ENCODE results near the gene CCDC197.

CCDC197 gene

GRCh38 chr14:93997082-93997481 lies at the start of gene CCDC197:
CCDC197 (plus strand) TSS chr14:93997301; CDS start chr14:93998132, 831 bp downstream.
- peak in 1 of 2 experiments; percentile 44 for DNase-seq

- no peak for DNase-seq
These were observed 47.5 kb upstream of the CCDC197 start for GRCh38 chr14:93949511-93950075.

GRCh38 chr14:93950948-93951634 lies 46.0 kb upstream of the CCDC197 start:
- no peak for DNase-seq

DNA sequence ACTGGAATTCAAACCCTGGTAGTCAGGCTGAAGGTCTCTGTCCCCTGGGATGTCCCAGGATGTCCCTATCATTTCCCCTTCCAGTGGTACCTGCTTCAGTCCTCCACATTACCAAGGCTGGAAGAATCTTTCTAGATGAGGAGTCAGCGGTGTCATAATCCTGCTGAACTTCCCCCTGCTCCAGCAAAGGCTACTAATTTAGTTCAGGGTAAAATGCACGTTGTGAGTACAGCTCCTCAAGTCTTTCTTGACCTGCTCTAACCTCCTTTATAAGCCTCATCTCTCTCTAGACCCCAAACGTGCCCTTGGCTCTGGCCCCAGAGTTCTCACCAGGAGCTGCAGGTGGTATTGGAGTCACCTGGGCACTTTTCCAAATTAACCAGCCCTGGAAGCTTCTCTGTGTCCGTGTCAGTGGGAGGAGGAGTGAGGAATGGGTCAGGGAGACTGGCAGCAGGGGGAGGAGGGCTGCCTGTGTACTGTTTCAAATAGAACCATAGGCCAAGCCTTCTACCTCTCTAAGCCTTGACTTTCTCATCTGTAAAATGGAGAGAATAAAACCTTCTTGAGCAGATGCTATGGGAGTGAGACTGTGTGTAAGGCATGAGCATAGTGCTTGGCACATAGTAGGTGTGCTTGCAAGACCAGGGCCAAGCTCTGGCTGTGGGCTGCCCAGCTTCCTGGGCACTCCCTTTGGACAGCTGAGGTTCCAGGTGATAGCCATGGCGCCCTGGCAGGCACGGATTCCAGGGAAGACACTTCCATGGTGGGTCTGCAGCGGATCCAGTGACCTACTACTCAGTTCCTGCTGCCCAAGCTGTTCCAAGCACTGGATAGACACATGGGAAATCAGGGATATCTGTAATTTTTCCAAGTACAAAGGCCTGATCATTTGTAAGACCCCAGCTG lies 45.2 kb upstream of the CCDC197 start:
- no peak for DNase-seq

DNA sequence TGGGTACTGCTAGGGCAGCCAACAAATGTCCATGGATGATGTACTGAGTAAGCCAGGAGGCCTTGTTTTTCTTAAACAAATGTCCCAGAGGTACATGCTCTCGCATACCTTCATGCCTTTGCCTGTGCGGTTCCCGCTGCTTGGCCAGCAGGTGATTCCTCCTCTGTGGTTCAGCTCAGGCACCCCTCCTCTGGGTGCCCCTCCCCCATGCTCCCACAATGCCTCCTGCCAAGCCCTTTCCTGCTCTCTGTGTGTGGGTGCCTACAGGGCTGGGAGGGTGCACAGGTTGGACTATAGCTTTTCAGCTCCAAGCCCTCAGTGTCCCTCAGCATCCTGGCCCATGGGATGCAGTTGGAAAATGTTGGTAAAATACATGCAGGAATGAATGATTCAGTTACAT lies 44.3 kb upstream of the CCDC197 start:
- no peak for DNase-seq

GRCh38 chr14:93953263-93953662 lies 43.8 kb upstream of the CCDC197 start:
- DNase-seq = no peak

- peak in 1 of 2 experiments; percentile 46 for DNase-seq
These were observed 43.2 kb upstream of the CCDC197 start for GRCh38 chr14:93953739-93954515.

DNA sequence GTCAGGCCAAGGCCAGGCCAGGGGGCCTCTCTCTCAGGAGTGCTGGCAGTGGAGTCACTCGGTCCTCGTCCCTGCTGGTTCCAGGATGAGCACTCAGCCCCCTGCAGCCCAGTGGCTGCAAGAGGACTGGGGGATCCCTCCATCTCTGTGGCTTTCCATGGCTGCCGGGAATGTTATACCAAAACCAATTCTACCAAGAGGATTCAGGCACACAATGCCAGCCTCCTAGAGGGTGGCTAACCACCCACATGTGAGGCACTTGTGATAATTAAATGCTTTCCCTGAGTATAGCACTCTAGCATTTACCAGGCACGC lies 42.6 kb upstream of the CCDC197 start:
- DNase-seq = no peak

DNA sequence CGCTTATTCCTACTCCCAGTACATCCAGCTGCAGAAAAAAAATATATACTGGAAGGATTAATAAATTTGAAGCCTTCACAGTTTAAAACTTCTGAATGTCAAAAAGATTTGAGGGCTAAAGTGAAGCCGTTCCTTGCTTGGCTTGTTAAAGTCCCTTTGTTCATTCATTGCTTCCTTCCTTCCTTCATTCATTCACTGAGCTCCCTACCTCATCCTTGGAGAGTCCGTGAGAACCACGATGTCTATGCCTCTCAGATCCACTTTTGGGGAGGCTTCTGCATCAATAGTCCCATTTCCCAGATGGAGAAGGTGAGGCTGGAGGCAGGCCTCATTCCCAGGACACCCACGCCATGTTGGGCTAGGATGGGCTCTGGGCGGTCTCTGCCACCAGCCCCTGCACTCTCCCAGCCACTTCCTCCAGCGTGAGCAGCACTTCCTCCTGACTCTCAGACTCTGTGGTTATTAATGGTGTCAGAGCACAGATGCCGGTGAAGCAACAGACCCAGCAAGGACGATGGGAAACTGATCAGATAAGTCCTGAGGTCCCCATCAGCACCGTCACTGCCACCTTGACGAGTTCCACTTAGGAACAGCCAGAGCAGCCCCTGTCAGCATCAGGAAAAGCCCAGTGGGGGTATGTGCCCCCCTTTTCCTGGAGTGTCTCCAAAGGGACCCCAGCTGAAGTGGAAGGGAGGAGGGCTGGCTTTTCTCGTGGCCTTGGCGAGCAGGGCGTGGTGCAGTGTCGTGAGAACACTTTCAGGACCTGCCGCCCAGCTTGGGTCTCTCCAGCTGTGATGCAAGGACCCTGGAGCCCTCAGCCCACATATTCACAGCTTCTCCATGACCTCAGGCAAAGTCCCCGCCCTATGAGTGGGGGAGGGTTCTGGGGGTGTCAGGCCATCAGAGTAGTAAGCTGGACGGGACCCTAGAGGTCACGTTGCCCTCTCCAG lies 41.9 kb upstream of the CCDC197 start:
- peak in 1 of 2 experiments; percentile 60 for DNase-seq

DNA sequence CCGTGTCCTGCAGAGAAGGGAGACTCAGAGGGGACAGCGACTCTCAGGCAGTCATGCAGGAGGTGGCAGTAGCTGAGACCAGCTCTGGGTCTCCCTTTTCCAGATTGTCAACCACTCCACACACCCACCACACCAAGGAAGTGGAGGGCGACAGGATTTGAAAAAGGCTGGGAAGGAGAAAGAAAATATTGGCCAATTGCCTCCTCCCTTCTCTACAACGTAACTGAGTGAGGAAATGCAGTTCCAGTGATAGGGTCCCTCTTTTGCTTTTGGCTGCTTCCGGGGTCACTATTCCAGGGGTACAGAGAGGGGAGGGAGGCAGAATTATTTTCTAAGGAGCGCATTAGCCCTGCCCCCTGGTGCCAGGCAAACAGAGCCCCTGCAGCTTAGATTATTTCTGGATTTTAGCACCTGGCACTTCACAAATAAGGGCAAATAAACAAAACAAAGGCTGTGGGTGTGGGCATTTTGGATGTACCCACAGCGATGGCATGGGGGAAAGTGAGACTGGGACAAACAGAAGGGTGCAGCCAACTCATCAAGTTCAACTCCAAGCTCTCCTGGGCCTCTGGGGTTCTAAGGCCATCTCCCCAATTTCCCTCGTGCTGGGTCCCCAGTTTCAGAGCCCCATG lies 41.1 kb upstream of the CCDC197 start:
- no peak for DNase-seq

GRCh38 chr14:93956514-93957332 lies 40.4 kb upstream of the CCDC197 start:
- DNase-seq = peak in 1 of 2 experiments; percentile 35

DNA sequence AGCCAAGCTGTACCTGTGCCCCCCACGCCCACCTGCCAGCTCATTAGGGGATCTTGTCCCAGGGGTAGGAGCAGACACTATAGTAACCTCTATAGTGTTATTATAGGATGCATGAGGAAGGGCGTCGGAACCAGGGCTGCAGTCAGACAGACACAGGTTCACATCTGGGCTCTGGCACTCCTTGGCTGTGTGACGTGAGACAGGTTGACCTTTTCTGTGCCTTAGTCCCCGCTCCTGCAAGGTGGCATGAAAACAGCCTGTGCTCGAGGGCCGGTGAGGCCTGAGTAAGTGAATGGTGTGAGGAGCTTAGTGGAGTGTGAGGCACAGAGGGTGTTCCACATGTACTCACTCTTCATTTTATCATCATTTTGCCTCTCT lies 39.8 kb upstream of the CCDC197 start:
- DNase-seq = peak in 1 of 2 experiments; percentile 36

DNA sequence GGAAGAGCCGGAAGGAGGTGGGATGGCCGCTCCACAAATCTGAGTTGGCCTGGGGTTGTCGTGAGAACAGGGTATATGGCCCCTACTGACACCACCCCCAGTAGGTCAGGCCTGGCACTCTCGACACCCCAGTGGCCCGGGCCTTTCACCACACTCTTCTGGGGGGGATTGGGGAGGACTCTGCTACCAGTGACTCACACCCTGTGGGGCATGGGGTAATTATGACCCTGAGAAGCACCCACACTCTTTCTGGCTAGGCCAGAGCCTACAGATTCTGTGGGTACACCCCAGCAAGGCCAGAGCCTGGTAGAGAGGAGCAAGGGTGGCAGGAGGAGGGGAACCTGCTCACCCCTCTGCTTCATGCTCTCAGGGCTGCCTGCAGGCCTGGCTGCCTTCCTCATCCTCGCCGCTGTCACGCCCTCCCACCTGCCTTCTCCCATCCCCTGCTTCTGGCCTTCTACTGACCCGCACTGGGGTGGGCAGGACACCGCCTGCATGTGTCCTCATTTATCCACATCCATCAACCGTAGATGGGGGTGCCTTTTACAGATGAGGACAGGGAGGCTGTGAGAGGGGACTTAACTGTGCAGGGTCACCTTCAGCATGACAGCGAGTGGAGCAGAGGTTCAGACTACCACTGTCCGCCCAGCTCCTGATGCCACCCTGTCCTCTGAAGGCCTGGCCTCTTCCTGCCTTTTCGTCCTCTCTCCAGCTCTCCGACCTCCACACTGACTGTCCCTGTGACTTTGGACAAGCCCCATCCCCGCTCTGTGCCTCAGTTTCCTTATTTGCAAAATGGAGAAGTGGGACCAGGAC lies 39.1 kb upstream of the CCDC197 start:
- DNase-seq = peak in 1 of 2 experiments; percentile 30

DNA sequence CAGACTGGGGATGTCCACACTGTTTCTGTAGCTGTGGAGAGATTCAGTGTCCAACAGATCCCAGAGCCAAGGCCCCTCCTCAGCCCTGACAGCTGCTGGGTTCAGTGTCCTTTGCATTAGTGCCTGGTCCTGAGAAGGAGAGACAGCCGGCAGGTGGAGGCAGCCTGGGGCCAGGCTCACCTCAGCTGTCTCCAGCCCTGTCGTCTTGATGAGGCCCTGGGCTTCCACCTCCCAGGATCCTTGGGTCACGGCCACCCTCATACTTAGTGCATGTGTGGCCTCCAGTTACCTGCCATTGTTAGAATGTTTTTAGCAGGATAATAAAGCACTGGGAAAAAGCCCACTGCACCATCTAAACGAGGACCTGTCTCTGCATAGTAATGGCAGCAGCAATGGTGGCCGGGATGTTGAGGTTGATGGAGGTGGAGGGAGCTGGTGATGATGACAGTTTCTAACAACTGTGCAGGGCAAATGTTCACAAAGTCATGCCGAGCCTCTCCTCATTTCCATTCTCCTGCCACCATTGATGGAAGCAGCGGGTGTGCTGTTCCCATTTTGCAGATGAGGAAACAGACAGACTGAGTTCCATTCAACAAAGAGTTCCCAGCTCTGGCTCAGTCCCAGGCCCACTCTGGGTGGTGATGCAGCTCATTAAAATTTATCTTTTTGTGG lies 38.4 kb upstream of the CCDC197 start:
- DNase-seq = peak in 1 of 2 experiments; percentile 28

DNA sequence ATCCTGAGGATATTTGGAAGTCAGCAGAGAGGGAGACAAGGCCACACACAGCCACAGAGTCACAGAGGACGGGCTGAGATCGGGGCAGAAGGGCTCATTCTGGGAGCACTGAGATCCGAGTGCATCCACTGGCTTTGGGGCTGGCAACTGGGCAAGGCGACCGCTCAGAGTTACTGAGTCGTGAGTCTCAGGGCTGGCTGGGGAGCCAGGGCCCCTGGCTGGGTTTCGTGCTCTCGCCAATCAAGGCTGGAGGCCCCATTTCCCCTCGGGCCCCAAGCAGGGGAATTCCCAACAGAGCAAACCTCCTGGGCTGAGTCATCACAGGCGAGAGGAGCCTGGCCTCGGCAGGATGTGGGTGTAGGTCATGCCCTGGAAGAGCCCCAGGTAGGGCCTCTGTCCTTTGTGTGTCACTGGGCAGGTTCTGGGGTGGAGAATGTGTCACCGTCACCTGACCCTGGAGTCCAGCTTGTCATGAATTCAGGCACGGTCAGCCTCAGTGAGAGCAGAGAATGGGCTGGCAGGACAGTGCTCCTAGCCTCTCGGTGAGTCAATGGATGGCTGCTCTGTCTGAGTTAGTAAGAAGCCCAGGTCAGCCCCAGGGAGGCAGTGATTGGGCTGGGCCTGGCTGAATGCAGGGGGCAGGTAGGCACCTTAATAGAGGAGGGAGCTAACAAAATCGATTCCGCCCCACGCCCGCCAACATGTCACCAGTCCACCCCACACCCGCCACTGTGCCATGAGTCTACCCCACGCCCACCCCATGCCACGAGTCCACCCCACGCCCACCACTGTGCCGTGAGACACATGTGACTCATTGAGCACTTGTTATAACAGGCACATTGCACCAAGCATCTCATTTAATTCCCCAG lies 37.6 kb upstream of the CCDC197 start:
- peak; percentile 92 to 97 for DNase-seq

- peak in 1 of 2 experiments; percentile 55 for DNase-seq
These were observed 37.0 kb upstream of the CCDC197 start for GRCh38 chr14:93960108-93960475.

GRCh38 chr14:93960774-93961438 lies 36.2 kb upstream of the CCDC197 start:
- DNase-seq = no peak

Data from activated CD4-positive, alpha-beta T cell treated with anti-CD3 and anti-CD28 coated beads, Interleukin-2, amount 50 U/mL, for 48 hours (primary cell).